ENCODE results near the gene LAMTOR5. TPM values are rescaled to one million over a fixed set of nuclear protein-coding genes. Genes with fewer than 3 reads are reported as not detected.
A peak's percentile ranks its signal among the peaks of the same experiment; 100 is the strongest.

LAMTOR5 gene
- polyA plus RNA-seq, 3 donors, result 304 to 420 (median 368) TPM

- peak; percentile 56 to 88 (median 64) for DNase-seq
- no peaks in the 10 kb centered on the region for H3K36me3 Mint-ChIP-seq
- peaks cover 40% of the 10 kb centered on the region for H3K4me1 Mint-ChIP-seq
- no peaks in the 10 kb centered on the region for H3K79me2 ChIP-seq (ENCODE audit: insufficient read depth, low read length)
- peaks cover 41 to 43% of the 10 kb centered on the region in 2 donors for H3K4me1 ChIP-seq (ENCODE audit: control insufficient read depth in 1 of 2, insufficient read depth in 2 of 2, low read length in 2 of 2)
- intact Hi-C loops (cut with micrococcal nuclease), result no loop called here
- peak; percentile 48 for TF ChIP-seq CTCF (IDR thresholded peaks at IDR 0.05)
- H3K9me3 ChIP-seq (replicated peaks in 1 of 2; ENCODE audit: control insufficient read depth in 1 of 2, insufficient read depth in 1 of 2, low read length in 2 of 2), result no peaks in the 10 kb centered on the region
- no CpG with 5 or more reads among the region's 3 CpGs for WGBS (ENCODE audit: insufficient coverage)
- H3K4me3 Mint-ChIP-seq, result peak overlapping the region; percentile 50 to 78
- no peaks in the 10 kb centered on the region for H4K20me1 ChIP-seq (ENCODE audit: insufficient read depth, low read length)
- H3K4me2 ChIP-seq (replicated peaks; ENCODE audit: extremely low read depth, low read length, poor library complexity, severe bottlenecking), result peak overlapping the region; percentile 60
- peak overlapping the region; percentile 69 to 72 for H3K27ac ChIP-seq (ENCODE audit: low read depth in 1 of 2, low read length in 2 of 2)
- H3K36me3 ChIP-seq (replicated peaks in 1 of 2; ENCODE audit: control insufficient read depth in 1 of 2, insufficient read depth in 2 of 2, low read length in 2 of 2), result no peaks in the 10 kb centered on the region
- H2AFZ ChIP-seq (ENCODE audit: insufficient read depth, low read depth, low read length, poor library complexity, severe bottlenecking), result peak overlapping the region; percentile 62
- H3K27me3 Mint-ChIP-seq (ENCODE audit: low read depth in 3 of 3), result peaks cover 0 to 2% (median 1%) of the 10 kb centered on the region in 3 donors
- peak overlapping the region in 1 of 3 experiments; percentile 36 for H3K4me3 ChIP-seq (replicated peaks in 1 of 3; ENCODE audit: low read depth in 2 of 3, low read length in 3 of 3)
- H3K9ac ChIP-seq (ENCODE audit: insufficient read depth, low read length, poor library complexity, severe bottlenecking), result peak overlapping the region; percentile 53
- no peaks in the 10 kb centered on the region for H3K27me3 ChIP-seq (ENCODE audit: control insufficient read depth in 2 of 2, insufficient read depth in 2 of 2, low read length in 2 of 2)
- H3K9me3 Mint-ChIP-seq, result peaks cover 0 to 2% (median 0%) of the 10 kb centered on the region in 7 donors
- H3K27ac Mint-ChIP-seq, result peak overlapping the region; percentile 81 to 92 (median 90)
Observed at GRCh38 chr1:110433803-110434202, 26.3 kb upstream of the LAMTOR5 start.

GRCh38 chr1:110433213-110433612 lies 25.7 kb upstream of the LAMTOR5 start:
- Histone ChIP-seq H3K79me2 (ENCODE audit: insufficient read depth, low read length) (no peaks in the 10 kb centered on the region), H3K27ac (ENCODE audit: low read depth in 1 of 2, low read length in 2 of 2) (peak overlapping the region; percentile 69 to 72), H2AFZ (ENCODE audit: insufficient read depth, low read depth, low read length, poor library complexity, severe bottlenecking) (peak overlapping the region; percentile 62), H3K9ac (ENCODE audit: insufficient read depth, low read length, poor library complexity, severe bottlenecking) (peak overlapping the region; percentile 53), H3K36me3 (replicated peaks in 1 of 2; ENCODE audit: control insufficient read depth in 1 of 2, insufficient read depth in 2 of 2, low read length in 2 of 2) (no peaks in the 10 kb centered on the region), H4K20me1 (ENCODE audit: insufficient read depth, low read length) (no peaks in the 10 kb centered on the region), H3K9me3 (replicated peaks in 1 of 2; ENCODE audit: control insufficient read depth in 1 of 2, insufficient read depth in 1 of 2, low read length in 2 of 2) (no peaks in the 10 kb centered on the region), H3K4me1 (ENCODE audit: control insufficient read depth in 1 of 2, insufficient read depth in 2 of 2, low read length in 2 of 2) (peaks cover 41 to 43% of the 10 kb centered on the region in 2 donors), H3K4me3 (replicated peaks in 1 of 3; ENCODE audit: low read depth in 2 of 3, low read length in 3 of 3) (peak overlapping the region in 1 of 3 experiments; percentile 36), H3K4me2 (replicated peaks; ENCODE audit: extremely low read depth, low read length, poor library complexity, severe bottlenecking) (peak overlapping the region; percentile 60), H3K27me3 (ENCODE audit: control insufficient read depth in 2 of 2, insufficient read depth in 2 of 2, low read length in 2 of 2) (no peaks in the 10 kb centered on the region)
- Mint-ChIP-seq H3K27ac (peak overlapping the region; percentile 81 to 92 (median 90)), H3K27me3 (ENCODE audit: low read depth in 3 of 3) (peaks cover 0 to 1% (median 0%) of the 10 kb centered on the region in 3 donors), H3K9me3 (peaks cover 0 to 2% (median 0%) of the 10 kb centered on the region in 7 donors), H3K4me1 (peaks cover 40% of the 10 kb centered on the region), H3K4me3 (peak overlapping the region in 1 of 2 donors; percentile 78), H3K36me3 (no peaks in the 10 kb centered on the region)
- DNase-seq, result peak in 2 of 3 donors; percentile 4 to 52
- WGBS (ENCODE audit: insufficient coverage), result no CpG with 5 or more reads among the region's 2 CpGs
- TF ChIP-seq CTCF (IDR thresholded peaks at IDR 0.05), result no peak
- intact Hi-C loops (cut with micrococcal nuclease), result no loop called here
